Parathyroid adenoma (tissue), 2 donors: Measurements from ENCODE around the gene TUBA4B.

ENCODE experiments used
- H2AFZ ChIP-seq: fragments of 300-600 bp; sonication (generic); one replicate; pipeline ENCODE4 v1.7.0; 2017; ENCODE audit warnings: antibody characterized with exemption, mild to moderate bottlenecking
- H3K27ac ChIP-seq: fragments of 300-600 bp; sonication (generic); one replicate; pipeline ENCODE4 v1.7.0; 2017
- H3K27me3 ChIP-seq: fragments of 300-600 bp; sonication (generic); one replicate; pipeline ENCODE4 v1.7.0; 2017; ENCODE audit warnings: low read length; ENCODE audit not compliant: control insufficient read depth, insufficient read depth
- H3K36me3 ChIP-seq: fragments of 300-600 bp; sonication (generic); one replicate; pipeline ENCODE4 v1.7.0; 2017; ENCODE audit warnings: low read length; ENCODE audit not compliant: control insufficient read depth, insufficient read depth
- H3K4me1 ChIP-seq: fragments of 300-600 bp; sonication (generic); one replicate; pipeline ENCODE4 v1.7.0; 2017; ENCODE audit warnings: control low read depth
- H3K4me2 ChIP-seq: fragments of 300-600 bp; sonication (generic); one replicate; pipeline ENCODE4 v1.7.0; 2017; ENCODE audit warnings: low read length
- H3K4me3 ChIP-seq: fragments of 300-600 bp; sonication (generic); one replicate; pipeline ENCODE4 v1.7.0; 2017; ENCODE audit warnings: low read depth, low read length
- H3K79me2 ChIP-seq: fragments of 300-600 bp; sonication (generic); one replicate; pipeline ENCODE4 v1.7.0; 2017; ENCODE audit warnings: control low read depth
- H3K9ac ChIP-seq: fragments of 300-600 bp; sonication (generic); one replicate; pipeline ENCODE4 v1.7.0; 2017; ENCODE audit warnings: mild to moderate bottlenecking
- H3K9me3 ChIP-seq: fragments of 300-600 bp; sonication (generic); one replicate; pipeline ENCODE4 v1.7.0; 2017; ENCODE audit warnings: low read length; ENCODE audit not compliant: control insufficient read depth
- CTCF ChIP-seq: fragments of 300-600 bp; sonication (generic); IDR thresholded peaks from one replicate; pipeline ENCODE4 v1.7.0; 2017; ENCODE audit warnings: antibody characterized with exemption, mild to moderate bottlenecking
- donor health status: primary hyperparathyroidism.

Gene TUBA4B

GRCh38 chr2:219244789-219245147 lies 8.3 kb upstream of the TUBA4B start:
- H3K27ac ChIP-seq: peak overlapping the region; percentile 89
- TF ChIP-seq CTCF: no peak
- peak overlapping the region; percentile 91 for H3K4me3 ChIP-seq
- peak overlapping the region; percentile 85 for H2AFZ ChIP-seq
- H3K9me3 ChIP-seq: no peaks in the 10 kb centered on the region
- no peaks in the 10 kb centered on the region for H3K79me2 ChIP-seq
- H3K4me2 ChIP-seq: peak overlapping the region; percentile 89
- no peaks in the 10 kb centered on the region for H3K36me3 ChIP-seq
- no peaks in the 10 kb centered on the region for H3K27me3 ChIP-seq
- peaks cover 16% of the 10 kb centered on the region for H3K4me1 ChIP-seq
- H3K9ac ChIP-seq: peak overlapping the region; percentile 20

GRCh38 chr2:219245148-219245898 lies 7.7 kb upstream of the TUBA4B start, which contains the start of the genes GLB1L and STK16:
GLB1L (minus strand) TSS chr2:219245444; CDS start chr2:219243573, 1,871 bp downstream.
STK16 (plus strand) TSS chr2:219245479; CDS start chr2:219246000, 521 bp downstream.
- Histone ChIP-seq H3K4me2 (peak within 1 kb of the TSS; percentile 89), H3K9me3 (no peaks in the 10 kb centered on the region), H3K36me3 (no peaks in the 10 kb centered on the region), H3K27me3 (no peaks in the 10 kb centered on the region), H2AFZ (peak within 1 kb of the TSS; percentile 85), H3K9ac (peak within 1 kb of the TSS; percentile 20), H3K27ac (peak within 1 kb of the TSS; percentile 89), H3K79me2 (no peaks in the 10 kb centered on the region), H3K4me1 (peaks cover 22% of the 10 kb centered on the region), H3K4me3 (peak within 1 kb of the TSS; percentile 91)
- TF ChIP-seq CTCF: no peak

- Histone ChIP-seq H3K79me2 (no peaks in the 10 kb centered on the region), H3K9ac (peak overlapping the region; percentile 20), H2AFZ (peak overlapping the region; percentile 85), H3K27ac (peak overlapping the region; percentile 89), H3K4me1 (peaks cover 25% of the 10 kb centered on the region), H3K4me2 (peak overlapping the region; percentile 89), H3K36me3 (no peaks in the 10 kb centered on the region), H3K9me3 (no peaks in the 10 kb centered on the region), H3K4me3 (peak overlapping the region; percentile 91), H3K27me3 (no peaks in the 10 kb centered on the region)
- no peak for TF ChIP-seq CTCF
Observed at GRCh38 chr2:219245899-219246230, 7.2 kb upstream of the TUBA4B start.

- Histone ChIP-seq H2AFZ (no peak overlapping the region), H3K79me2 (no peaks in the 10 kb centered on the region), H3K4me1 (peaks cover 25% of the 10 kb centered on the region), H3K4me2 (no peak overlapping the region), H3K27me3 (no peaks in the 10 kb centered on the region), H3K9me3 (no peaks in the 10 kb centered on the region), H3K36me3 (no peaks in the 10 kb centered on the region), H3K27ac (no peak overlapping the region), H3K9ac (no peak overlapping the region), H3K4me3 (no peak overlapping the region)
- TF ChIP-seq CTCF: no peak
Observed at GRCh38 chr2:219246559-219246958, 6.5 kb upstream of the TUBA4B start.
